ENCODE measurements around the gene TAB2. TPM values are rescaled to one million over a fixed set of nuclear protein-coding genes. Genes with fewer than 3 reads are reported as not detected.

The TAB2 gene
- polyA plus RNA-seq, 2 of the 4 experiments (the other 2 are of a cell fraction): 23.0 to 49.0 TPM

GRCh38 chr6:149458806-149459205 is 141.3 kb downstream of the TAB2 start:
- no peaks in the 10 kb centered on the region for H3K9me3 ChIP-seq
- no peak overlapping the region for H3K4me2 ChIP-seq
- 50% methylated on average over 1 of the region's 1 CpG for WGBS (ENCODE audit: missing lambda C conversion rate)
- FAIRE-seq (no peak), DNase-seq (ENCODE audit: low read depth in 1 of 2, low spot score in 1 of 2) (no peak), ATAC-seq (no peak)
- CTCF ChIA-PET: interaction anchor here (0.8 to 1.3 kb wide), 3 partner anchors 16 to 58 kb away, joined by 3 to 5 read pairs (median 3); no protein-coding TSS in a partner anchor
- peaks cover 1% of the 10 kb centered on the region; the same call in 1 of the 3 replicates for H3K4me1 ChIP-seq
- H3K4me3 ChIP-seq: no peak overlapping the region
- TF ChIP-seq MAFK (IDR thresholded peaks at IDR 0.05; ENCODE audit: partially characterized antibody): no peak
- no peak for TF ChIP-seq REST (IDR thresholded peaks at IDR 0.05)
- TF ChIP-seq CBX2 (IDR thresholded peaks at IDR 0.05; ENCODE audit: borderline replicate concordance, low read depth): no peak
- no peak for TF ChIP-seq HEYL (CRISPR knock-in tag; IDR thresholded peaks at IDR 0.05)
- no peak for TF ChIP-seq NFE2L2 (conservative IDR thresholded peaks at IDR 0.05; ENCODE audit: low read length)
- no peak for TF ChIP-seq CHD4 (IDR thresholded peaks at IDR 0.05; ENCODE audit: borderline replicate concordance)
- TF ChIP-seq HMGXB4 (CRISPR knock-in tag; IDR thresholded peaks at IDR 0.05; ENCODE audit: borderline replicate concordance): no peak
- no peak for TF ChIP-seq CBX8 (IDR thresholded peaks at IDR 0.05)
- no peak for TF ChIP-seq TFCP2L1 (CRISPR knock-in tag; IDR thresholded peaks at IDR 0.05)
- TF ChIP-seq SREBF2 (IDR thresholded peaks at IDR 0.05): no peak
- no peak for TF ChIP-seq HOXB5 (CRISPR knock-in tag; IDR thresholded peaks at IDR 0.05)
- TF ChIP-seq PHF8 (IDR thresholded peaks at IDR 0.05; ENCODE audit: borderline replicate concordance, low read depth): no peak
- no peak for TF ChIP-seq HOXB13 (CRISPR knock-in tag; IDR thresholded peaks at IDR 0.05; ENCODE audit: low read depth)
- TF ChIP-seq ATOH8 (CRISPR knock-in tag; IDR thresholded peaks at IDR 0.05; ENCODE audit: low read depth): no peak
- TF ChIP-seq POLR2A (IDR thresholded peaks at IDR 0.05; ENCODE audit: low read length): no peak
- TF ChIP-seq FOXS1 (CRISPR knock-in tag; IDR thresholded peaks at IDR 0.05): no peak
- TF ChIP-seq EHF (CRISPR knock-in tag; IDR thresholded peaks at IDR 0.05): no peak
- TF ChIP-seq KDM5A (IDR thresholded peaks at IDR 0.05): no peak
- TF ChIP-seq EP300 (IDR thresholded peaks at IDR 0.05): no peak
- POLR2A ChIA-PET: no interaction called here
- no peak overlapping the region for H3K27ac ChIP-seq

- Histone ChIP-seq H3K4me1 (no peaks in the 10 kb centered on the region), H3K4me2 (no peak overlapping the region), H3K9me3 (no peaks in the 10 kb centered on the region), H3K4me3 (no peak overlapping the region), H3K27ac (no peak overlapping the region)
- ATAC-seq (no peak), FAIRE-seq (no peak), DNase-seq (ENCODE audit: low read depth in 1 of 2, low spot score in 1 of 2) (no peak)
- TF ChIP-seq RAD21 (conservative IDR thresholded peaks at IDR 0.05 in 1 of 2, IDR thresholded peaks at IDR 0.05 in 1 of 2) (no peak), EHF (CRISPR knock-in tag; IDR thresholded peaks at IDR 0.05) (no peak), FOSL2 (IDR thresholded peaks at IDR 0.05) (no peak), FOSL2 (CRISPR knock-in tag; IDR thresholded peaks at IDR 0.05) (no peak), FOXS1 (CRISPR knock-in tag; IDR thresholded peaks at IDR 0.05) (no peak), POLR2AphosphoS2 (conservative IDR thresholded peaks at IDR 0.05; ENCODE audit: low read length) (no peak), USF2 (IDR thresholded peaks at IDR 0.05) (no peak), REST (IDR thresholded peaks at IDR 0.05) (no peak), TFCP2L1 (CRISPR knock-in tag; IDR thresholded peaks at IDR 0.05) (no peak), HOXB5 (CRISPR knock-in tag; IDR thresholded peaks at IDR 0.05) (no peak), FOSB (CRISPR knock-in tag; IDR thresholded peaks at IDR 0.05) (no peak), POLR2A (IDR thresholded peaks at IDR 0.05; ENCODE audit: low read length) (no peak), HOXA7 (CRISPR knock-in tag; IDR thresholded peaks at IDR 0.05) (no peak)
- CTCF ChIA-PET: interaction anchor here (1.3 kb wide), 1 partner anchor 15 kb away, joined by 5 read pairs; no protein-coding TSS in a partner anchor
- WGBS (ENCODE audit: missing lambda C conversion rate): 65% methylated on average over 5 of the region's 5 CpGs
- POLR2A ChIA-PET: no interaction called here
Observed at GRCh38 chr6:149459761-149460160, 142.2 kb downstream of the TAB2 start.
